ENCODE data around the gene VAPB. TPM values are rescaled to one million over a fixed set of nuclear protein-coding genes. Genes with fewer than 3 reads are reported as not detected.

Gene VAPB
- total and polyA plus RNA-seq, 2 of the 4 experiments (the other 2 are of a cell fraction): 9.1 to 26.0 TPM

DNA sequence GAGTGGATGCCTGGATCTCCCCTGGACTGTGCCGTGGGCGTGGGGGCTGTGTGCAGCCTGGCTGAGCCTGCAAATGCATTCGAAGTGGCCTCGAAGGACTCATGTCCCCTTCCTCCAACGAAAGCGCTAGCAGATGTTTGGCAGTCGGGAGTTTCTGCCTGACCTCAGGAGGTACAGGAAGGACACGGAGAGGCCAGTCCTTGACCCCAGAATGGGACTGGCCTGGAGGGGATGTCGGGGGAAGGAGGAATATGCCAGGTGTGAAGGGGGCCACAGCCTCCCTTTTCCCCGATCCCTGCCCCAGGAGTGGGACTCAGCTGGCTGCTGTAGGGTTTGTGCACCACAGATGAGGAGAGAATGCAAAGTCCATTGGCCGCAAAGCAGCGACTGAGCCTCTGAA is 80.6 kb downstream of the VAPB start:
- H2AK9ac ChIP-seq (replicated peaks; ENCODE audit: low read depth, low read length, poor library complexity): no peak overlapping the region
- dilution Hi-C loops (cut with HindIII; ENCODE audit: low sequenced_read_pairs, unreplicated experiment) (no loop called here), intact Hi-C loops (cut with micrococcal nuclease) (no loop called here), in situ Hi-C loops (cut with MboI; ENCODE audit: low sequenced_read_pairs) (loop anchor here (10.0 kb wide), 1 partner anchor 385 kb away; the partner anchor contains the start of genes GNAS and GNAS-AS1)
- H2BK20ac ChIP-seq (ENCODE audit: low read depth, low read length): no peak overlapping the region
- no peaks in the 10 kb centered on the region for H3K9me3 ChIP-seq (ENCODE audit: control insufficient read depth, insufficient read depth, low read length)
- H2AK5ac ChIP-seq (ENCODE audit: low read depth, low read length): no peak overlapping the region
- no peak for ATAC-seq (ENCODE audit: low read depth)
- no peak overlapping the region for H4K91ac ChIP-seq (ENCODE audit: insufficient read depth, low read depth, low read length)
- no peak overlapping the region for H3K4me3 ChIP-seq (ENCODE audit: insufficient read depth, low read depth, low read length)
- TF ChIP-seq MXI1 (IDR thresholded peaks at IDR 0.05; ENCODE audit: borderline replicate concordance, low read depth, low read length): no peak
- TF ChIP-seq RCOR1 (IDR thresholded peaks at IDR 0.05; ENCODE audit: insufficient replicate concordance, low read length): no peak
- no peak for TF ChIP-seq MAFK (IDR thresholded peaks at IDR 0.05; ENCODE audit: low read depth, low read length)
- no peak for TF ChIP-seq FOS (IDR thresholded peaks at IDR 0.05; ENCODE audit: low read depth, low read length)
- no peak for TF ChIP-seq SMC3 (IDR thresholded peaks at IDR 0.05; ENCODE audit: low read depth, low read length)
- TF ChIP-seq NFE2L2 (IDR thresholded peaks at IDR 0.05; ENCODE audit: low read depth, low read length): no peak
- no peak overlapping the region for H3K14ac ChIP-seq (replicated peaks; ENCODE audit: low read depth, low read length)
- H2BK120ac ChIP-seq (ENCODE audit: low read depth, low read length): no peak overlapping the region
- H3K4me1 ChIP-seq (ENCODE audit: control insufficient read depth, insufficient read depth, low read length): no peaks in the 10 kb centered on the region; the same call in 1 of the 2 replicates
- CTCF ChIA-PET: no interaction called here
- no peaks in the 10 kb centered on the region for H4K20me1 ChIP-seq (ENCODE audit: insufficient read depth, low read length)
- H2AFZ ChIP-seq (replicated peaks; ENCODE audit: low read length, poor library complexity): no peak overlapping the region
- no peak overlapping the region for H3K4me2 ChIP-seq (ENCODE audit: low read depth, low read length)
- DNase-seq: no peak
- 87% methylated on average over 7 of the region's 12 CpGs; no CpG with 5 or more reads in 1 of the 2 experiments for WGBS, 2 experiments (ENCODE audit: extremely low coverage in 2 of 2, insufficient read length in 1 of 2)
- H3K9ac ChIP-seq (ENCODE audit: low read depth, low read length): no peak overlapping the region
- H3K36me3 ChIP-seq (ENCODE audit: control insufficient read depth, insufficient read depth, low read length): no peaks in the 10 kb centered on the region; the same call in 1 of the 2 replicates
- no peak overlapping the region for H2BK15ac ChIP-seq (ENCODE audit: low read depth, low read length)
- H3K4ac ChIP-seq (ENCODE audit: low read depth, low read length): no peak overlapping the region
- H3K27me3 ChIP-seq (ENCODE audit: control insufficient read depth, insufficient read depth, low read length): no peaks in the 10 kb centered on the region
- no peak overlapping the region for H3K18ac ChIP-seq (ENCODE audit: low read depth, low read length)
- H2BK5ac ChIP-seq (ENCODE audit: low read depth, low read length, poor library complexity, severe bottlenecking): no peak overlapping the region
- POLR2A ChIA-PET (ENCODE audit: unreplicated experiment): no interaction called here
- no peak overlapping the region for H4K5ac ChIP-seq (ENCODE audit: low read depth, low read length)
- no TSS peak for BruUV-seq (replicated peaks)
- no peak overlapping the region for H3K27ac ChIP-seq (ENCODE audit: insufficient read depth, low read length)
- no peaks in the 10 kb centered on the region for H3K79me1 ChIP-seq (ENCODE audit: low read depth in 1 of 2, low read length in 2 of 2)
- no peaks in the 10 kb centered on the region; the same call in 1 of the 2 replicates for H3K9me1 ChIP-seq (ENCODE audit: insufficient read depth, low read length)
- H3K23ac ChIP-seq (ENCODE audit: low read depth, low read length): no peak overlapping the region
- no peak overlapping the region for H3K56ac ChIP-seq (ENCODE audit: extremely low read depth, insufficient read depth, low read length)
- no peak overlapping the region for H4K8ac ChIP-seq (ENCODE audit: low read depth in 2 of 2, low read length in 2 of 2)

Data from IMR-90 (cell line).